MV-4-11 (cell line): ENCODE measurements around the gene TM7SF3.
A peak's percentile ranks its signal among the peaks of the same experiment; 100 is the strongest.
"Not testable (repeated sequence)": the region's sequence is repeated elsewhere in the genome, so short reads cannot be mapped to it uniquely, and the experiment has no call there.

ENCODE experiments used
- DNase-seq: peaks from one replicate; lab custom pipeline; 2025; lab: John Stamatoyannopoulos, UW

Gene TM7SF3

DNA sequence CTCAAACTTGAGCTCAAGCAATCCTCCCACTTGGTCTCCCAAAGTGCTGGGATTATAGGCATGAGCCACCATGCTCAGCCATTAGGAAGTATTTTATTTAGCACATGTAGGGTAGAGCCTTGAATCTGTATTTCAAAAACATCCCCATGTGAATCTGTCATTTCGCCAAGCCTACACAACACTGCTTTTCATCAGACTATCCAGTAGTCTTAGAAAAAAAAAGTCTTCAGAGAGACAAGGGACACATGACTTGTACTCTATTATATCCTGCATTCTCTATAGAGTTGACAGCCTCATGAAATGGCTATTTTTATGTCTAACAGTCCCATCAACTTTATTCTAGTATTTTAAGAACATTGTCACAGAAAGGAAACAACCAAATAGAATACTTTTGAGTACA is 35.4 kb downstream of the TM7SF3 start:
- DNase-seq = no peak

DNA sequence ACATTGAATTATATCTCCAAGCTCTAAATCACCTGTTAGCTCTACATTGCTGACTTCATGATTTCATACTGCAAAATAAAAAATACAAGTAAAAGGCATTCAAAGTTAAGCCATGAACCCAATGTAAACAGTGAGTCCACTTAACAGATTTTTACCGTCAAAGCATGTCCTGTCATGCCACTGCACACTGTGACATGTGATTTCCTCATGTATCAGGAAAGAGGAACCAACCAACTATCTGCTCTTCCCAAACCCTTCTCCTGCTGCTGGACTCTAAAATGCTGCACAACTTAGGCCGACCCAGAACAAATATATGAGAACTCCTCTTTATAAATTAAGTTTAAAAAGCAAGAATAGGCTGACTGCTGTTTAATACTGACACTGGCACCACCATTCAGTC is 37.5 kb downstream of the TM7SF3 start:
- DNase-seq = peak; percentile 30

- DNase-seq = no peak
Observed at GRCh38 chr12:26971963-26972362, 42.2 kb downstream of the TM7SF3 start.

- no peak for DNase-seq
Observed at GRCh38 chr12:26970136-26970535, 44.0 kb downstream of the TM7SF3 start.

- no peak for DNase-seq
Observed at GRCh38 chr12:26966842-26967241, 47.3 kb downstream of the TM7SF3 start.

GRCh38 chr12:26963413-26963812 is 50.8 kb downstream of the TM7SF3 start:
- peak; percentile 10 for DNase-seq

- no peak for DNase-seq
Observed at GRCh38 chr12:26961803-26962202, 52.4 kb downstream of the TM7SF3 start.

GRCh38 chr12:26961391-26961790 is 52.8 kb downstream of the TM7SF3 start:
- not testable (repeated sequence) for DNase-seq

DNA sequence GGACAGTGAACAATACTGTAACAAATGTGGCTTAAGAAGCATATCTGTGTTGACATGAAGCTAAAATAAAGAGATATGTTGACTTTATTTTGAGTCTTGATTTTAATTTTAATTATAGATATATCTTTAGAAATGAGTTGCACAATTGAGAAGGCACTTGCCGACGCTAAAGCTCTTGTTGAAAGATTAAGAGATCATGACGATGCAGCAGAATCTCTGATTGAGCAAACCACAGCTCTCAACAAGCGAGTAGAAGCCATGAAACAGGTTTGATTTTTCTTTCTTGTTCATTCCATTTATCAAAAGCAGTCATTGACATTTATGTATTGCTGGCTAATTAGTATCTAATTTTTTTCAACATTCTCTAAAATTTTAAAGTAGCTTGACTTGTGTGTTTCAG is 60.2 kb downstream of the TM7SF3 start:
- DNase-seq = peak; percentile 7

DNA sequence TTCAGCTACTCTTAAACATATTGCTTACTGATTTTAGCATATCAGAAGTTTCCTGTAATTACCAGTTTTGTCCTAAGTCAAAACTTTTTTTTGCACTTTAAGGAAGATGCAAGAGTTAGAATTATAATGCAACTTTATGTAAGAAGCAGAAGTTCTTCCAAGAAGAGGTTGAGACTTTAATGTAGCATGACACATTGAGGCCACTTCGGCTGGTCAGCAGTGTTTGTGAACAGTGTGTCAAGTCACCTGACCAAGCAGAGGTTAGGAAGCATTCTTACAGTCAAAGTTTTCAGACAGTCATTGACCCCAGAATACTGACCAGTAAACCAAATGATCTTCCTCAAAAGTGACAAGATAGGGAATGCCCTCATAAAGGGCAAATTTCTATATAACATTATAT is 60.7 kb downstream of the TM7SF3 start:
- DNase-seq = peak; percentile 78

DNA sequence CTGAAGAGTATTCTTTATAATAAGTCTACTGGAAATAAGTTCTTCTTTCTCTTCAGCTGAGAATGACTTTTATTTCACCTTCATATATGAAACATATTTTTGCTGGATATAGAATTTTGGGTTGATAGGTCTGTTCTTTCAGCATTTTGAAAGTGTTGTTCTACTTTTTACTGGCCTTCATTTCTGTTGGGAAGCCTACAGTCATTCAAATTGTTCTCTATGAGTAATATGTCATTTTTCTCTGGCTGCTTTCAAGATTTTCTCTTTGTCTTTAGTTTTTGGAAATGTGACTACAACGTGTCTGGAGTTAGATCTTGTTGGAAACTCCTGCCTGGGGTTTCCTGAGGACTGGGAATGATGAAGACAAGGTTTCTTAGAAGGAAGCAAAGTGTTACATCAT is 65.9 kb downstream of the TM7SF3 start:
- DNase-seq = no peak

GRCh38 chr12:26941215-26941594 is 73.0 kb downstream of the TM7SF3 start:
- no peak for DNase-seq

- no peak for DNase-seq
Observed at GRCh38 chr12:26940516-26941214, 73.5 kb downstream of the TM7SF3 start.

- DNase-seq = no peak
Observed at GRCh38 chr12:26939953-26940352, 74.2 kb downstream of the TM7SF3 start.

DNA sequence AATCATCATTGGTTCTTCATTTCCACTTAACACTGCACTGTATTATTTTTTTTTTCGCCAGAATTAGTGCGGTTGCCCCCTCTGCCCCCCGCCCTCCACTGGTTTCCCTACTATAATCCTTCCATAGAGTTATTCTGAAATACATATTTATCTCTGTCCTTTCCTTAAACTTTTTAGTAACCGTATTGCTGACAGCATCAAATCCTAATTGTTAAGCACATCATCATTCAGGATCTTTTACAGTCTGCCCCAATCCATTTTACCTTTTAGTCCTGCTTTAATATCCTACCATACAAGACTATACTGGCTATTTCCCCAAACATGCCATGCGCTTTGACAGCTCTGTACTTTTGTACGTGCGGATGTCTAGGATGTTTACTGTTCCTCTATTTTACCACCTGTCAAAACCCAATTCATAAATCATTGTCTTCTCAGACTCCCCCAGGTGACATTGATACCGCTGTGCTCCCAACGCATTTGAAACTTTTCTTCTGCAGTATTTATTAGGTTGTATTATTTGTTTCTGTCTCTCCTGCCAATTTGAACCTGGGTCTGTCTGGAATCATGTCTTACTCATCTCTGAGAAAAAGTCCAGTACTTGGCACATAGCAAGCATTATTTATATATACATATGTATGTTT is 74.9 kb downstream of the TM7SF3 start:
- DNase-seq = peak; percentile 14

DNA sequence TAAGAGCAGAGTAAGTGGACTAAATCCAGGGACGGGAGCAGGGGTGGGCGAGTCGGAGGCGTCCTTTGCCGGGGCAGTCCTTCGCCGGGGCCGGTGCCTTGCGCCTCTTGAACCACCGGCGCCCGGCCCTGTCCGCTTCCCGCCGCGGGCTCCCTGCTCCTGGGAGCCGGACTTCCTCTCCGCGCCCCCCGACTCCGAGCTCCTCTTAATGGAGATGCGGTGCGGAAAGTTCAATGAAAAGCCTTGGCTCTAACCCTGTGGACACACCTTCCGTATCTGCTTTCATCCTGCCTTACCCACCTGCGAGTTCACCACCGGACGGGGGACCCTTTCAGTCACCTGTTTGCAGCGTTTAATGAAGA is 75.5 kb downstream of the TM7SF3 start:
- DNase-seq = no peak

DNA sequence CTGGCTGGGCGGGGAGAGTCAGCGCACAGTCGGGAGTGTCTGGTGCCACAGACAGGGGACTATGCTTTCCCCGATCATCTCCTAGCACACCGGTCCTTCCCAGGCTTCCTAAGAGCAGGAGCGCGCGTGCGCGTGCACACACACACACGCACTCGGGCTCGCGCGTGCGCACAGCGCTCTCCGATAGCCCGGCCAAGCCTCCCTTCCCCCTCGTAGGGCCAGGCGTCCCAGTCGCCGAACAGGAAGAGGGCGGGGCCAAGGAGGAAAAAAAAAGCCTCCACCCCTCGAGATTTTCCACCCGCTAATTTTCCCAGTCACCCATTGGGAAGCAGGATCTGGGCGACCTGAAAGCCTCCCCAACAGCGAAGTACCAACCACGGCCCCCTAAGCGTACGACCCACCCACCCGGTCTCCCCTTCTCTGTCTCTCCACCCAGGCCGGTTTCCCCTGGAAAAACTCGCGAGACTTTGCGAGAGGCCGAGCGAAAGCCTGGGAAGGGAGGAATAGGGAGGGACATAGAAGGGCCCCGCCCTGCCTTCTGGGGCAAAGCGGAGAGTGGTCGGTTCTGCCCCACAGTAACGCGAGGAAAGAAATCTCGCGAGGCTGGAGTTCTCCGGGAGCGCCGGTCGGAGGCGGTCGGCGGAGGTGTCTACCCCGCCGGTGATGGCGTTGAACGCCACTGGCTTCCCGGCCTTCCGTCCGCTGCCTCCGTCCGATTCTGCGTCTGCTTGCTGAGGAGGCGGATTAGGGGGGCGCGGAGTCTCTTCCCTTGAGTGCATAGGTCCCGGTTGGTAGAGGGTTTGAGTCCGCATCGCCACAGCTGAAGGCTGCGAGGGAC is 76.1 kb downstream of the TM7SF3 start, which contains the start of the genes FGFR1OP2 and INTS13:
TSS of gene FGFR1OP2 (plus strand) at position 608 of the 838 bp plus-strand sequence. CDS start 15,689 bp downstream, outside the sequence.
TSS of gene INTS13 (minus strand) at position 119 of the 838 bp plus-strand sequence. CDS start 1,178 bp downstream, outside the sequence.
- peak; percentile 97 for DNase-seq

DNA sequence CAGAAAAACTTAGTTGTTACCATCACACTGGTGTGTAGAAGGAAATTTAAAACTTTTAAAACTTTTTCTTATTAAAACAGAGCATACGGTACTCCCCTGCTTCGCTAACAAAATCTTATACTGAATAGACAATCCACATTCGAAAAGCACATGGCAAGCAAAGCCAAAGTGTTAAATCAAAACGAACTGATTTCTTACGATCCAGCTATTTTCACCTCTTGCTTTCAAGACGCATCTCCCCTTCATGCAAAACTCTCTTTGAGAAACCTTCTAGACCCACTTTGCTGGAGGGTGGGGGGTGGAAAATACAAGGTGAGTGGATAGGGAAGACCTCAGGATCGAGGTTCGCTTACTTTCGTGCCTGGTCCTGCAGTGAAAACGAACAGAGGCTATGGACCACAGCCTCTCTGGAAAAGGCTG is 76.7 kb downstream of the TM7SF3 start:
- DNase-seq = no peak

- no peak for DNase-seq
Observed at GRCh38 chr12:26936559-26937442, 77.4 kb downstream of the TM7SF3 start.

- no peak for DNase-seq
Observed at GRCh38 chr12:26935636-26936378, 78.4 kb downstream of the TM7SF3 start.

DNA sequence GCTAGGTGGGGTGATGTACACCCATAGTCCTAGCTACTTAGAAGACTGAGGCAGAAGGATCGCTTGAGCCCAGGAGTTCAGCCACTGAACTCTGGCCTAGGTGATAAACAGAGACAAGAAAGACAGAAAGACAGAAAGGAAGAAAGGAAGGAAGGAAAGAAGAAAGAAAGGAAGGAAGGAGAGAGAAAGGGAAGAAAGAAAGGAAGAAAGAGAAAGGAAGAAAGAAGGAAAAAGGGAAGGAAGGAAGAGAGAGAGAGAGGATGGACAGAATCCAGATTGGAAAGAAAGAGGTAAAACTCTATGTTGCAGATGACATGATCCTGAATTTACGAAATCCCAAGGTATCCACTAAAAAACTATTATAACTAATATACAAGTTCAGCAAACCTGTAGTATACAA is 84.6 kb downstream of the TM7SF3 start:
- DNase-seq = no peak
